Ishikawa (cell line): Measurements from ENCODE around the gene PCNT.

Experiments
- CEBPB ChIP-seq: IDR thresholded peaks from 2 replicates; pipeline ENCODE4 v1.6.1; 2012
- CREB1 ChIP-seq: IDR thresholded peaks from 2 replicates; pipeline ENCODE4 v1.6.1; 2012; ENCODE audit warnings: low read depth
- EGR1 ChIP-seq: IDR thresholded peaks from 2 replicates; pipeline ENCODE4 v1.6.1; 2012
- EP300 ChIP-seq: IDR thresholded peaks from 2 replicates; pipeline ENCODE4 v1.6.1; 2012; ENCODE audit warnings: borderline replicate concordance
- FOXM1 ChIP-seq: IDR thresholded peaks from 2 replicates; pipeline ENCODE4 v1.6.1; 2012; ENCODE audit warnings: low read depth, borderline replicate concordance
- NFIC ChIP-seq: IDR thresholded peaks from 2 replicates; pipeline ENCODE4 v1.6.1; 2012
- RAD21 ChIP-seq: IDR thresholded peaks from 2 replicates; pipeline ENCODE4 v1.6.1; 2012; ENCODE audit warnings: low read depth
- TAF1 ChIP-seq: IDR thresholded peaks from 2 replicates; pipeline ENCODE4 v1.6.1; 2012; ENCODE audit warnings: low read depth, mild to moderate bottlenecking
- TCF12 ChIP-seq: IDR thresholded peaks from 2 replicates; pipeline ENCODE4 v1.6.1; 2012; ENCODE audit warnings: low read depth
- TEAD4 ChIP-seq: IDR thresholded peaks from 2 replicates; pipeline ENCODE4 v1.6.1; 2012
- USF1 ChIP-seq: IDR thresholded peaks from 2 replicates; pipeline ENCODE4 v1.6.1; 2012
- YY1 ChIP-seq: IDR thresholded peaks from 2 replicates; pipeline ENCODE4 v1.6.1; 2012; ENCODE audit warnings: low read depth
- ZBTB7A ChIP-seq: IDR thresholded peaks from 2 replicates; pipeline ENCODE4 v1.6.1; 2012; ENCODE audit warnings: low read depth
- TF ChIP-seq, protein P1 (sequence below): IDR thresholded peaks from 2 replicates; pipeline ENCODE4 v1.6.1; 2012; ENCODE audit warnings: low read depth, mild to moderate bottlenecking
- TF ChIP-seq, protein P2 (sequence below): IDR thresholded peaks from 2 replicates; pipeline ENCODE4 v1.6.1; 2012

PCNT gene

DNA sequence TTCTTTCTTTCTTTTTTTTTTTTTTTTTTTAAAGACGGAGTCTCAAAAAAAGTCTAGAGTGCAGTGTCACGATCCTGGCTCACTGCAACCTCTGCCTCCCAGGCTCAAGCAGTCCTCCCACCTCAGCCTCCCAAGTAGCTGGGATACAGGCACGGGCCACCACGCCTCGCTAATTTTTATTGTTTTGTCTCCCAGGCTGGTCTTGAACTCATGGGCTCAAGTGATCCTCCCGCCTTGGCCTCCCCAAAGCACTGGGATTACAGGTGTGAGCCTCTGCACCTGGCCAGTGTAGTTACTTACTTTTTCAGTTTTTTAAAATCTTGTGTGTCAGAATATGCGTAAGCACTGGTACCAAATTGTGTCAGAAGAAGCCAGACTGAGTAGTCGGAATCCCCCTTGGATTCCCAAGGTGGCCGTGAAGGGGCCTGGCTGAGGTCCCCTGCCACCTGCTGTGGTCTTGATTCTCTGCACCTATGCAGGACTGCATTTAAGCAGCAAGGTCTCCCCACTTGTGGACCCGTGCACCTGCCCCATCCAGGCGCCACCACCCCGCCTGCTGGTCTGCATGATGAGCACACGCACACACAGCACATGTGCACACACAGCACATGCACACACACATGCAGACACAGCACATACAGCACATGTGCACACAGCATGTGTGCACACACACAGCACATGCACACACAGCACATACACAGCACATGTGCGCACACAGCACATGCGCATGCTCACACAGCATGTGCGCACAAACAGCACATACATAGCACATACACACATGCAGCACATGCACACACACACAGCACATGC is 47.5 kb downstream of the PCNT start:
- TF ChIP-seq YY1, result no peak

DNA sequence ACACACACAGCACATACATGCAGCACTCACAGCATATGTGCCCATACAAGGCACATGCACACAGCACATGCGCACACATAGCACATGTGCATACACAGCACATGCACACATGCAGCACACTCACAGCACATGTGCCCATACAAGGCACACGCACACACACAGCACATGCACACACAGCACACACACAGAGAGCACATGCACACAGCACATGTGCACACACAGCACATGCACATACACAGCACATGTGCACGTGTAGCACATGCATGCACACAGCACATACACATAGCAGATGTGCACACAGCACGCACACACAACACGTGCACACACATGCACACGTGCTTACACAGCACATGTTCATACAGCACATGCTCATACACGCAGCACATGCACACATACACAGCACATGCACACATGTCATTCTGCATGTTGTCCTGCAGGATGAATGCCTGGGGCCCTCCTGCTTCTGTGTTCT is 48.1 kb downstream of the PCNT start:
- no peak for TF ChIP-seq RAD21
- no peak for TF ChIP-seq TAF1
- no peak for TF ChIP-seq USF1
- no peak for TF ChIP-seq FOXM1
- TF ChIP-seq CREB1, result no peak

GRCh38 chr21:46374761-46375389 is 50.9 kb downstream of the PCNT start:
- TF ChIP-seq CREB1, result no peak
- TF ChIP-seq EP300, result no peak
- TF ChIP-seq, protein P1, sequence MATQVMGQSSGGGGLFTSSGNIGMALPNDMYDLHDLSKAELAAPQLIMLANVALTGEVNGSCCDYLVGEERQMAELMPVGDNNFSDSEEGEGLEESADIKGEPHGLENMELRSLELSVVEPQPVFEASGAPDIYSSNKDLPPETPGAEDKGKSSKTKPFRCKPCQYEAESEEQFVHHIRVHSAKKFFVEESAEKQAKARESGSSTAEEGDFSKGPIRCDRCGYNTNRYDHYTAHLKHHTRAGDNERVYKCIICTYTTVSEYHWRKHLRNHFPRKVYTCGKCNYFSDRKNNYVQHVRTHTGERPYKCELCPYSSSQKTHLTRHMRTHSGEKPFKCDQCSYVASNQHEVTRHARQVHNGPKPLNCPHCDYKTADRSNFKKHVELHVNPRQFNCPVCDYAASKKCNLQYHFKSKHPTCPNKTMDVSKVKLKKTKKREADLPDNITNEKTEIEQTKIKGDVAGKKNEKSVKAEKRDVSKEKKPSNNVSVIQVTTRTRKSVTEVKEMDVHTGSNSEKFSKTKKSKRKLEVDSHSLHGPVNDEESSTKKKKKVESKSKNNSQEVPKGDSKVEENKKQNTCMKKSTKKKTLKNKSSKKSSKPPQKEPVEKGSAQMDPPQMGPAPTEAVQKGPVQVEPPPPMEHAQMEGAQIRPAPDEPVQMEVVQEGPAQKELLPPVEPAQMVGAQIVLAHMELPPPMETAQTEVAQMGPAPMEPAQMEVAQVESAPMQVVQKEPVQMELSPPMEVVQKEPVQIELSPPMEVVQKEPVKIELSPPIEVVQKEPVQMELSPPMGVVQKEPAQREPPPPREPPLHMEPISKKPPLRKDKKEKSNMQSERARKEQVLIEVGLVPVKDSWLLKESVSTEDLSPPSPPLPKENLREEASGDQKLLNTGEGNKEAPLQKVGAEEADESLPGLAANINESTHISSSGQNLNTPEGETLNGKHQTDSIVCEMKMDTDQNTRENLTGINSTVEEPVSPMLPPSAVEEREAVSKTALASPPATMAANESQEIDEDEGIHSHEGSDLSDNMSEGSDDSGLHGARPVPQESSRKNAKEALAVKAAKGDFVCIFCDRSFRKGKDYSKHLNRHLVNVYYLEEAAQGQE, result no peak
- no peak for TF ChIP-seq YY1

DNA sequence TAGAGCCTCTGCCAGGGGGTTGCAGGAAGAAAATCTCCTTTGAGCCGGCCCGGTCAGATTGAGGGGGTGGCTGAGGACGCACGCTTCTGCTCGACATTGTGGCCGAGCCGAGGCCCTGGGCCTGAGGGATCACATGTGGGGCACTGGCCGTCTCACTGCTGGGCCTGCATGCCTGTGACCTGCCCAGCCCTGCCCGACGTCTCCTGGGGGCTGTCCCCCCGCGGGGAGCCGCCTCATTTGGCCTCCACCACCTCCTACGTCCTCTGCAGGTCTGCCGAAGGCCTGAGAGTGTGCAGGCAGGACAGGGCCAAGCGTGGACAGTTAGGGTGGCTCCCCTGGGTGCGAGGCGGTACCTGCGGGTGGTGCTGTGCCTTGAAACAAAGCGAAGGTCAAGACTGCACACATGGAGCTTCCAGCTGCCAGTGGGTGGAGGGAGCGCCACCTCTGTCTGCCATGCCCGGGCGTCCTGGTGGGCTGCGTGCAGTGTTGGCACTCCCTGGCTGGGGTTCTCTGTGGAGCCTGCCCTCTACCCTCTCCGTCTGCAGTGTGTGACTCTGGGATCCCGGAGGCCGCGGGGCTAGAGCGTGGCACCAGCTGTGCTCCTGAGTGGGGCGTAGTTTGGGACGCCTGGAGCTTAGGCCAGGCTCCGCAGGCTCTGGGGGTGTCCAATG is 51.7 kb downstream of the PCNT start:
- TF ChIP-seq YY1, result no peak
- TF ChIP-seq, protein P2, sequence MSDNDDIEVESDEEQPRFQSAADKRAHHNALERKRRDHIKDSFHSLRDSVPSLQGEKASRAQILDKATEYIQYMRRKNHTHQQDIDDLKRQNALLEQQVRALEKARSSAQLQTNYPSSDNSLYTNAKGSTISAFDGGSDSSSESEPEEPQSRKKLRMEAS, result no peak

DNA sequence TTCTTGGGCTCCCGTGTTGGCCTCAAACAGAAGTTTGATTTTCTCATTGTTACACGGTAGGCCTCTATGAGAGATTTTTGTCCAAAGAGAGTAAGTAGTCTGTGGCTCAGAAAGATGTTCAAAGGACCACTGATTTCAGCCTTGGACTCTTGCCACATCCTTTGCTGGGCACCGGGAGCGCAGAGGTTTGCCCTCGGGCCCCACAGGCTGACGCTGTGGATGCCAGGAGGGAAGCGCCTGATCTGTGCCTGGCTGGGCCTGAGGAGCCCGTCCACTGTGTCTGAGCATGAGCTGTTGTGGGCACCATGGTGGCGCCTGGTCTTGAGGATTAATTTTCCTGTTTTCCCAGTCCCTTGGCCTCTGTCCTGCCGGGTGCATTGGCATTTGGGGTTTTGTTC is 52.3 kb downstream of the PCNT start:
- no peak for TF ChIP-seq EGR1

- TF ChIP-seq, protein P2, result no peak
- no peak for TF ChIP-seq ZBTB7A
- TF ChIP-seq TCF12, result no peak
- no peak for TF ChIP-seq USF1
Measured at GRCh38 chr21:46376856-46377453, 53.0 kb downstream of the PCNT start.

GRCh38 chr21:46377789-46378188 is 53.8 kb downstream of the PCNT start:
- TF ChIP-seq NFIC (no peak), ZBTB7A (no peak), TAF1 (no peak), TEAD4 (no peak), FOXM1 (no peak), CEBPB (no peak), YY1 (no peak), EP300 (no peak)
- TF ChIP-seq, protein P2, result no peak

DNA sequence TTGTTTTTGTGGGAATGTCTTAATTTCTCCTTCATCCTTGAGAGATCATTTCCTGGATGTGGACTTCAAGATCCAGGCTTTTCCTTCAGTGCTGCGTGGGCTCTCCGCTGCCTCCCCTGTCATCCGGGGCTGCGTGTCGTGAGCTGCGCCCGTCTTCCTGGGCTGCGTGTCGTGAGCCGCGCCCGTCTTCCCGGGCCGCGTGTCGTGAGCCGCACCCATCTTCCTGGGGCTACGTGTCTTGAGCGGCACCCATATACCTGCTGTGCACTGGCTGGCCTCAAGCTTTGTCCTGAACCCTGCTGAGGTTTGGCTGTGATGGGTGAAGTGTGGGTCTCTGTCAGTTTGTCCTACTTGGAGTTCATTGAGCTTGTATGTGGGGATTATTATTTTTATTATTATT is 55.1 kb downstream of the PCNT start:
- no peak for TF ChIP-seq USF1
- no peak for TF ChIP-seq ZBTB7A
- no peak for TF ChIP-seq NFIC
- TF ChIP-seq, protein P1, result no peak
- TF ChIP-seq, protein P2, result no peak
- no peak for TF ChIP-seq EGR1
- no peak for TF ChIP-seq TEAD4
- no peak for TF ChIP-seq YY1
- no peak for TF ChIP-seq FOXM1
- no peak for TF ChIP-seq TAF1
- no peak for TF ChIP-seq TCF12
- no peak for TF ChIP-seq CEBPB
- TF ChIP-seq CREB1, result no peak
- no peak for TF ChIP-seq RAD21
- no peak for TF ChIP-seq EP300
